Measurements from ENCODE around the gene GTF2IRD1. TPM values are rescaled to one million over a fixed set of nuclear protein-coding genes. Genes with fewer than 3 reads are reported as not detected.

Gene GTF2IRD1
- total RNA-seq, 4 donors from 2014 or later: 3.9 to 18.1 (median 11.0) TPM

GRCh38 chr7:74570533-74571156 lies 116.9 kb downstream of the GTF2IRD1 start:
- TF ChIP-seq, protein P1, sequence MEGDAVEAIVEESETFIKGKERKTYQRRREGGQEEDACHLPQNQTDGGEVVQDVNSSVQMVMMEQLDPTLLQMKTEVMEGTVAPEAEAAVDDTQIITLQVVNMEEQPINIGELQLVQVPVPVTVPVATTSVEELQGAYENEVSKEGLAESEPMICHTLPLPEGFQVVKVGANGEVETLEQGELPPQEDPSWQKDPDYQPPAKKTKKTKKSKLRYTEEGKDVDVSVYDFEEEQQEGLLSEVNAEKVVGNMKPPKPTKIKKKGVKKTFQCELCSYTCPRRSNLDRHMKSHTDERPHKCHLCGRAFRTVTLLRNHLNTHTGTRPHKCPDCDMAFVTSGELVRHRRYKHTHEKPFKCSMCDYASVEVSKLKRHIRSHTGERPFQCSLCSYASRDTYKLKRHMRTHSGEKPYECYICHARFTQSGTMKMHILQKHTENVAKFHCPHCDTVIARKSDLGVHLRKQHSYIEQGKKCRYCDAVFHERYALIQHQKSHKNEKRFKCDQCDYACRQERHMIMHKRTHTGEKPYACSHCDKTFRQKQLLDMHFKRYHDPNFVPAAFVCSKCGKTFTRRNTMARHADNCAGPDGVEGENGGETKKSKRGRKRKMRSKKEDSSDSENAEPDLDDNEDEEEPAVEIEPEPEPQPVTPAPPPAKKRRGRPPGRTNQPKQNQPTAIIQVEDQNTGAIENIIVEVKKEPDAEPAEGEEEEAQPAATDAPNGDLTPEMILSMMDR (IDR thresholded peaks at IDR 0.05): no peak
- ATAC-seq (ENCODE audit: low FRiP score): no peak
- DNase-seq (ENCODE audit: low spot score): no peak

DNA sequence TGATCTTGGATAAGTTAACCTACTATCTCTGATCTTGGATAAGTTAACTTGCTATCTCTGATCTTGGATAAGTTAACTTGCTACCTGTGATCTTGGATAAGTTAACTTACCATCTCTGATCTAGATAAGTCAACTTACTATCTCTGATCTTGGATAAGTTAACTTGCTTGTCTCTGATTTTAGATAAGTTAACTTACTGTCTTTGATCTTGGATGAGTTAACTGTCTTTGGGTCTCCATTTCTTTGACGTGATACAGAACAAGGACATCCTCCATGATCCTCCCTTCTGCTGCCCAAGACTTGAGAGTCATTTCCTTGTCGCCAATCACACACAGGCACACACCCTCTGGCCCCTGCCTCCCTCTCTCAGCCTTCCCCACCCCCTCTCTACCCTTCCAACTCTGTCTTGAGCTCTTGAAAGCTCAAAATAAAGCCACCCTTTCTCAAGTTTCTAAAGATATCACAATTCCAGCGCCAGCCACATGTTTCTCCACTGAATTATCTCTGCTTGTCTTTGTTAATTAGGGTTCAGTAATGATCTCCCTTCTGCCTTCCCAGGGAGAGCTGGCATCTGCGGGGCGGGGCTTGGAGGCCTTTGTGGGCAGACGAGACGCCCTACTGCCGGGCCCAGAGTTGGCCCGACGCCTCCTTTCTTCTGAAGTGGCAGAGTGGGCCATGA lies 118.7 kb downstream of the GTF2IRD1 start:
- DNase-seq (ENCODE audit: low spot score): no peak
- no peak for ATAC-seq (ENCODE audit: low FRiP score)
- TF ChIP-seq, protein P1 (IDR thresholded peaks at IDR 0.05): no peak

GRCh38 chr7:74573512-74573911 lies 119.8 kb downstream of the GTF2IRD1 start:
- TF ChIP-seq, protein P1 (IDR thresholded peaks at IDR 0.05): no peak
- ATAC-seq (ENCODE audit: low FRiP score) (no peak), DNase-seq (ENCODE audit: low spot score) (no peak)

- TF ChIP-seq, protein P1 (IDR thresholded peaks at IDR 0.05): no peak
- DNase-seq (ENCODE audit: low spot score): no peak
- peak; percentile 38 for ATAC-seq (ENCODE audit: low FRiP score)
These were observed 121.5 kb downstream of the GTF2IRD1 start for GRCh38 chr7:74575083-74575784.

- no peak for DNase-seq (ENCODE audit: low spot score)
- ATAC-seq (ENCODE audit: low FRiP score): no peak
- TF ChIP-seq, protein P1 (IDR thresholded peaks at IDR 0.05): no peak
These were observed 122.1 kb downstream of the GTF2IRD1 start for GRCh38 chr7:74575811-74576210.

DNA sequence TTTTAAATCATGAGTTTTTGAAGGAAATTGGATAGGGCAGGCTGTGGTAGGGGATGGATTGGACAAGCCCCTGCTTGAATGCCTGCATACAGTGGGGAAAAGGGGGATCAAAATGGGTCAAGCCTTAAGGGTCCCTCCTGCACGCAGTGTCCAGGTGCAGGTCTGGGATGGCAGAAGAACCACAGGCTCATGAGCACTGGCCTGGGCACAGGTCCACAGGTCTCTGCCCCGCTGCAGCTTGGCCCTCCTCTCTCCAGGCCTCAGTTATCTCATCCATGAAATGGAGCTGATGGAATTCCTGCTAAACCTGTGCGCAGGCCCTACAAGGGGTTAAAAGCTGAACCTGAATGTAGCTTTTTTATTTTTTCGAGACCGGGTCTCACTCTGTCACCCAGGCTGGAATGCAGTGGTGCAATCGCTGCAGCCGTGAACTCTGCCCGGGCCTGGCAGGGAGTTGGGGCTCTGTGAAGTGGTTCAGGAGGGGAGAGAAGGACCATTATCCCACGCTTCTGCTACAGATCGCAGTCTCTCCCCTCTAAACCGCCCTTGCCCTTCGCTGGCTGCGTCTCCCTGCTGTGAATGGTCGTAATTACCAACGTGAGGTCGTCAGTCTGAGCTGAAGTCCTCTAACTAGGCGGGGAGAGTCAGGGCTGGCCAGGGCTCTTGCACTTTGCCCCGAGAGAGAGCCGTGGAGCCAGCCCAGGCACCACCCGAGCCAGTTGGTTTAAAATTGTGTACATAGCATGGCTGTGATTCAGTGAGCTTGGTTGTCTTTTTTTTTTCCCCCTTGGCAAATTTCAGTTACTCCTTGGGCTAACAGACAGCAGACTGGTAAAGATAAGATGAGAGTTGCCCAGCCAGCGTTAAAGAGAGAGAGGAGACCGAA lies 126.3 kb downstream of the GTF2IRD1 start:
- TF ChIP-seq, protein P1 (IDR thresholded peaks at IDR 0.05): no peak
- DNase-seq (ENCODE audit: low spot score): no peak
- ATAC-seq (ENCODE audit: low FRiP score): peak; percentile 50
